Keratinocyte (primary cell): ENCODE measurements around the gene OLFML1. TPM values are rescaled to one million over a fixed set of nuclear protein-coding genes. Genes with fewer than 3 reads are reported as not detected.

Source experiments
- DNase-seq: peaks from one replicate; pipeline ENCODE4 v3.0.0-alpha.2; 2011; ENCODE audit warnings: low read depth, missing footprints, low spot score
- FAIRE-seq: peaks from 2 replicates; lab custom pipeline; 2011; peaks lifted over from hg19 to GRCh38; lab: Jason Lieb, UNC
- H2AFZ ChIP-seq: 2 replicates; pipeline ENCODE4 v1.6.0; 2012; ENCODE audit warnings: low read length, control low read depth, inconsistent platforms; ENCODE audit not compliant: control insufficient read depth
- H3K27ac ChIP-seq: 2 replicates; pipeline ENCODE4 v1.5.1; 2011; ENCODE audit warnings: low read length; ENCODE audit not compliant: control insufficient read depth, insufficient read depth
- H3K27me3 ChIP-seq: 3 replicates; pipeline ENCODE4 v1.6.0; 2011; ENCODE audit warnings: low read length; ENCODE audit not compliant: control insufficient read depth, insufficient read depth; ENCODE audit errors: extremely low read depth
- H3K36me3 ChIP-seq, 2 experiments: 2 replicates in 1 of 2; 3 replicates in 1 of 2; pipeline ENCODE4 v1.5.1; 2011; ENCODE audit warnings: low read length in 2 of 2, mild to moderate bottlenecking in 1 of 2; ENCODE audit not compliant: control insufficient read depth in 2 of 2, insufficient read depth in 2 of 2; ENCODE audit errors: extremely low read depth in 1 of 2
- H3K4me1 ChIP-seq: 3 replicates; pipeline ENCODE4 v1.5.1; 2011; ENCODE audit warnings: low read length; ENCODE audit not compliant: control insufficient read depth, insufficient read depth; ENCODE audit errors: extremely low read depth
- H3K4me2 ChIP-seq: 3 replicates; pipeline ENCODE4 v1.6.0; 2011; ENCODE audit warnings: low read depth, low read length; ENCODE audit not compliant: control insufficient read depth, insufficient read depth; ENCODE audit errors: extremely low read depth
- H3K4me3 ChIP-seq, 3 experiments: fragments of 200-600 bp in 1 of 3; sonication (generic) in 1 of 3; 2 replicates in 2 of 3; 3 replicates in 1 of 3; pipeline ENCODE4 v1.5.1; 2011 to 2016; ENCODE audit warnings: low read length in 3 of 3, mild to moderate bottlenecking in 3 of 3, control low read depth in 2 of 3, inconsistent platforms in 1 of 3, low read depth in 1 of 3, mixed read lengths in 1 of 3, mixed run types in 1 of 3, moderate library complexity in 1 of 3; ENCODE audit not compliant: control insufficient read depth in 2 of 3, insufficient read depth in 2 of 3; ENCODE audit errors: extremely low read depth in 1 of 3
- H3K79me2 ChIP-seq: 2 replicates; pipeline ENCODE4 v1.6.0; 2012; ENCODE audit warnings: low read length; ENCODE audit not compliant: control insufficient read depth, insufficient read depth
- H3K9ac ChIP-seq: 3 replicates; pipeline ENCODE4 v1.6.0; 2011; ENCODE audit warnings: low read length; ENCODE audit not compliant: control insufficient read depth, insufficient read depth; ENCODE audit errors: extremely low read depth
- H3K9me1 ChIP-seq: 3 replicates; pipeline ENCODE4 v1.6.0; 2011; ENCODE audit warnings: low read length; ENCODE audit not compliant: control insufficient read depth, insufficient read depth; ENCODE audit errors: extremely low read depth
- H3K9me3 ChIP-seq: 2 replicates; pipeline ENCODE4 v1.5.1; 2012; ENCODE audit warnings: low read depth, low read length; ENCODE audit not compliant: control insufficient read depth
- H4K20me1 ChIP-seq: 3 replicates; pipeline ENCODE4 v1.6.0; 2011; ENCODE audit warnings: low read length; ENCODE audit not compliant: control insufficient read depth, insufficient read depth; ENCODE audit errors: extremely low read depth
- EZH2 ChIP-seq: IDR thresholded peaks from one replicate; pipeline ENCODE4 v1.6.1; 2012; ENCODE audit warnings: inconsistent platforms, mild to moderate bottlenecking, low read length, moderate library complexity
- dilution Hi-C: fragments of 300-500 bp; cut with MboI; formaldehyde crosslinking; loops from one replicate; pipeline ENCODE4 v1.7.0; 2020; ENCODE audit warnings: low sequenced_read_pairs; ENCODE audit not compliant: extremely low pct_ligation_motif_present
- polyA plus RNA-seq, 5 experiments: library from polyadenylated mRNA; depleted of rRNA in 3 of 5; stranded (reverse) in 3 of 5; stranded (forward) in 1 of 5; unstranded in 1 of 5; fragments of >200 nt; gene quantifications; 1 replicate in 1 of 5; 2 replicates in 3 of 5; 3 replicates in 1 of 5; pipeline versions ENCODE4 v1.2.1 to v1.2.3, GENCODE V29; 2011 to 2012; ENCODE audit warnings: missing spikeins in 2 of 5, low read depth in 1 of 5, low replicate concordance in 1 of 5
- TF ChIP-seq, protein P1 (sequence below), 3 experiments: IDR thresholded peaks in 1 of 3; conservative IDR thresholded peaks in 1 of 3; optimal IDR thresholded peaks in 1 of 3; 2 replicates in 2 of 3; 3 replicates in 1 of 3; pipeline versions ENCODE3 to v1.5.1; 2011; ENCODE audit warnings: low read length in 3 of 3, mild to moderate bottlenecking in 3 of 3, moderate library complexity in 2 of 3, control low read depth in 1 of 3, inconsistent platforms in 1 of 3; ENCODE audit not compliant: insufficient read depth in 2 of 3; ENCODE audit errors: extremely low read depth in 1 of 3

Gene OLFML1
- polyA plus RNA-seq, 1 donor (not counting 4 experiments of a cell fraction or from before 2014, with no cell fraction given): not detected

DNA sequence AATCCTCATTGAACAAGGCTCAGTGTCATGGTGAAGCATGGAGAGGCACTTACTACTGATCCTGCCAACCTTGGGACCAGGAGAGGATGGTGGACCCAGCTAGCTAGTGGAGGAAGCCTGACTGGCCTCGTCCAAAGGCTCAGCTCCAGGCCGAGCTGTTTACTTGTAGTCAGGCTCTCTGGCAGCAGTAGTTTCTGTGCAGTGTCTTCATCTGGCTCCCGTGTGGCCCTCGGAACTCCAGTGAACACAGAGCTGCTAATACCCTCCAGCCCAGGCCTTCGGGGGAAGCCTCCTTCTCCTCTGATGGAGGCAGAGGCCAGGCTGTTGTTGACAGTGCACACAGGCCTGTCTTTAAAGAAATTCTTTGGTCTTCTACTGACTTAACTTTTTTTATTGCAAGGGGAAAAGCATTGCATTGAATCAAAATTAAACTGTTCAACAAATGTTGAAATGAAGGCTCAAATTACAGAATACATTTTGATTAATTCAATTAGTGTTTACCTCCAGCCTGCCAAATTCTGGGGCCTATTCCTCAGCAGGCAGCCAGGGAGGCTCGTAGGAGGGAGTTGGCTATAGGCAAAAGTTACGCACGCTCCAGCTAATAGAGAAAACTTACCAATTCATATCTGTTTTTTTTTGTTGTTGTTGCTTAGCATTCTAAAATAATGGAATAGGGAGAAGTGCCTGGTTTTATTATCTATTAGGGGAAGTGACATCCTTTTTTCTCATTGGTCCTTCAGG lies 47.3 kb downstream of the OLFML1 start:
- H2AFZ ChIP-seq: no peak overlapping the region
- H3K4me3 ChIP-seq: no peak overlapping the region
- H3K79me2 ChIP-seq: no peaks in the 10 kb centered on the region
- no peak overlapping the region for H3K9ac ChIP-seq
- H4K20me1 ChIP-seq: no peaks in the 10 kb centered on the region
- H3K4me1 ChIP-seq: no peaks in the 10 kb centered on the region
- DNase-seq (no peak), FAIRE-seq (no peak)
- H3K9me1 ChIP-seq: no peaks in the 10 kb centered on the region
- no peak overlapping the region for H3K27ac ChIP-seq
- H3K9me3 ChIP-seq: no peaks in the 10 kb centered on the region
- no peak overlapping the region for H3K4me2 ChIP-seq
- dilution Hi-C loops: no loop called here
- no peak for TF ChIP-seq EZH2
- TF ChIP-seq, protein P1, sequence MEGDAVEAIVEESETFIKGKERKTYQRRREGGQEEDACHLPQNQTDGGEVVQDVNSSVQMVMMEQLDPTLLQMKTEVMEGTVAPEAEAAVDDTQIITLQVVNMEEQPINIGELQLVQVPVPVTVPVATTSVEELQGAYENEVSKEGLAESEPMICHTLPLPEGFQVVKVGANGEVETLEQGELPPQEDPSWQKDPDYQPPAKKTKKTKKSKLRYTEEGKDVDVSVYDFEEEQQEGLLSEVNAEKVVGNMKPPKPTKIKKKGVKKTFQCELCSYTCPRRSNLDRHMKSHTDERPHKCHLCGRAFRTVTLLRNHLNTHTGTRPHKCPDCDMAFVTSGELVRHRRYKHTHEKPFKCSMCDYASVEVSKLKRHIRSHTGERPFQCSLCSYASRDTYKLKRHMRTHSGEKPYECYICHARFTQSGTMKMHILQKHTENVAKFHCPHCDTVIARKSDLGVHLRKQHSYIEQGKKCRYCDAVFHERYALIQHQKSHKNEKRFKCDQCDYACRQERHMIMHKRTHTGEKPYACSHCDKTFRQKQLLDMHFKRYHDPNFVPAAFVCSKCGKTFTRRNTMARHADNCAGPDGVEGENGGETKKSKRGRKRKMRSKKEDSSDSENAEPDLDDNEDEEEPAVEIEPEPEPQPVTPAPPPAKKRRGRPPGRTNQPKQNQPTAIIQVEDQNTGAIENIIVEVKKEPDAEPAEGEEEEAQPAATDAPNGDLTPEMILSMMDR (optimal IDR thresholded peaks at IDR 0.05 in 1 of 3, IDR thresholded peaks at IDR 0.05 in 1 of 3, conservative IDR thresholded peaks at IDR 0.05 in 1 of 3; ENCODE audit: extremely low read depth in 1 of 3, insufficient read depth in 2 of 3, low read length in 3 of 3): no peak
- H3K36me3 ChIP-seq: no peaks in the 10 kb centered on the region
- peaks cover 6% of the 10 kb centered on the region for H3K27me3 ChIP-seq

DNA sequence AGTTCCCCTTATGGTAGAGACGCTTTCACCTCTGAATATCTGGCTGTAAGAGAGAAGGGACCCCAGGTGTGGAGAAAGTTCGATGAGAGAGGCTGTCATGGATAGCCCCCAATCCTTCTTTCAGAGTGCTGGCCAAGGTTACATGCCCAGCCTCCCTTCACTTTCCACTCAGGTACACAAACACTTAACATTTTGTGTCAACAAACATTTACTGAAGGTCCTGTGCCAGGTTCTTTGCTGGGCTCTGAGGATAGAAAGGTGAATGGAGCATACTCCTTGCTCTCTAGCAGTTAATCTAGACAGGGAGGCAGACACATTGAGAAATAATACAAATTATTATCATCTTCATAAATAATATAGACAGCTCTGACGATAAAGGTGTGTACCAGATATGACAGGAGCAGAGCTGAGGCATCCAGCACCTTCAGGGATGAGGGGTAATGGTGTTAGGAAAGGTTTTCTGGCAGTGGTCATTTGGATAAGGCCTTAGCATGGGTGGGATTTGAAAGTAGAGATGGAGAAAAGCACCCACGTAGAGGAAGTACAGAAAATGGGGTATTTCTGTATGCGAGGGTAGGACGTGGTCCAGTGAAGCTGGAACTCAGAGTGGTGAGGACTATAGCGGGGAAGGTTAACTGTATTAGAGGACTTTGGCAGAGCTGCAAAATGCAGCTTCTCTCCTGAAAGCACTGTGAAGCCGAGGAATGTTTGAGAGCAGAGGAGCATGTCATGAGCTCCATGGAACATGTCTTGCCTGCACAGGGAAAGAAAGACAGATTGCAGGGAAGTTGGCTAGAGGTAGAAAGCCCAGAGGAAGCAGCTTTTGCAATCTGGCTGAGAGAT lies 48.1 kb downstream of the OLFML1 start:
- H3K9ac ChIP-seq: no peak overlapping the region
- DNase-seq (no peak), FAIRE-seq (no peak)
- no peaks in the 10 kb centered on the region for H3K79me2 ChIP-seq
- H2AFZ ChIP-seq: no peak overlapping the region
- H3K4me2 ChIP-seq: no peak overlapping the region
- H3K4me1 ChIP-seq: no peaks in the 10 kb centered on the region
- no peaks in the 10 kb centered on the region for H3K9me3 ChIP-seq
- H3K27ac ChIP-seq: no peak overlapping the region
- no peaks in the 10 kb centered on the region for H4K20me1 ChIP-seq
- dilution Hi-C loops: no loop called here
- H3K4me3 ChIP-seq: no peak overlapping the region
- no peaks in the 10 kb centered on the region for H3K9me1 ChIP-seq
- peaks cover 14% of the 10 kb centered on the region for H3K27me3 ChIP-seq
- no peaks in the 10 kb centered on the region for H3K36me3 ChIP-seq
- TF ChIP-seq EZH2: no peak
- TF ChIP-seq, protein P1 (optimal IDR thresholded peaks at IDR 0.05 in 1 of 3, IDR thresholded peaks at IDR 0.05 in 1 of 3, conservative IDR thresholded peaks at IDR 0.05 in 1 of 3; ENCODE audit: extremely low read depth in 1 of 3, insufficient read depth in 2 of 3, low read length in 3 of 3): no peak
